GM23338 (cell line): Measurements from ENCODE around the gene CLDN1. TPM values are rescaled to one million over a fixed set of nuclear protein-coding genes. Genes with fewer than 3 reads are reported as not detected.

Experiments used
- ATAC-seq: fragments of 200-7000 bp; cut with Tn5 transposase; 3 replicates; pipeline ENCODE4 v1.9.1; 2020
- DNase-seq: peaks from one replicate; pipeline ENCODE4 v3.0.0-alpha.2; 2015; ENCODE audit warnings: low spot score
- H2AFZ ChIP-seq: fragments of 200-600 bp; sonication (generic); 2 replicates; pipeline ENCODE4 v1.8.0; 2016; ENCODE audit warnings: antibody characterized with exemption, mild to moderate bottlenecking, moderate library complexity
- H3F3A ChIP-seq: fragments of 200-600 bp; sonication (generic); replicated peaks from 2 replicates; pipeline ENCODE4 v1.8.0; 2017; ENCODE audit warnings: antibody characterized with exemption, mixed run types, low read depth
- H3K27ac ChIP-seq: fragments of 200-600 bp; sonication (generic); 2 replicates; pipeline ENCODE4 v1.6.1; 2016; ENCODE audit warnings: low read depth
- H3K27me3 ChIP-seq: fragments of 200-600 bp; sonication (generic); 2 replicates; pipeline ENCODE4 v1.8.0; 2016; ENCODE audit warnings: mild to moderate bottlenecking, mixed run types, moderate library complexity; ENCODE audit not compliant: insufficient read depth
- H3K36me3 ChIP-seq: fragments of 200-600 bp; sonication (generic); 2 replicates; pipeline ENCODE4 v1.8.0; 2016; ENCODE audit warnings: mild to moderate bottlenecking; ENCODE audit not compliant: insufficient read depth
- H3K4me1 ChIP-seq: fragments of 200-600 bp; sonication (generic); 2 replicates; pipeline ENCODE4 v1.8.0; 2016; ENCODE audit warnings: mild to moderate bottlenecking, moderate library complexity; ENCODE audit not compliant: insufficient read depth
- H3K4me2 ChIP-seq: fragments of 200-600 bp; sonication (generic); 2 replicates; pipeline ENCODE4 v1.7.1; 2017; ENCODE audit warnings: mixed run types
- H3K4me3 ChIP-seq: fragments of 200-600 bp; sonication (generic); 2 replicates; pipeline ENCODE4 v1.6.1; 2016; ENCODE audit warnings: mixed run types
- H3K79me2 ChIP-seq: fragments of 200-600 bp; sonication (generic); replicated peaks from 2 replicates; pipeline ENCODE4 v1.8.0; 2017; ENCODE audit warnings: mild to moderate bottlenecking; ENCODE audit not compliant: insufficient read depth
- H3K9me2 ChIP-seq: fragments of 200-600 bp; sonication (generic); 2 replicates; pipeline ENCODE4 v1.8.0; 2017; ENCODE audit not compliant: insufficient read depth
- H4K20me1 ChIP-seq: fragments of 200-600 bp; sonication (generic); replicated peaks from 2 replicates; pipeline ENCODE4 v1.8.0; 2017; ENCODE audit warnings: mild to moderate bottlenecking; ENCODE audit not compliant: insufficient read depth
- H3K27ac Mint-ChIP-seq: 2 replicates; pipeline ENCODE4 v1.8.0; 2020; ENCODE audit warnings: inconsistent platforms, mild to moderate bottlenecking, moderate library complexity, mixed read lengths
- H3K27me3 Mint-ChIP-seq: 3 replicates; pipeline ENCODE4 v1.8.0; 2022; ENCODE audit warnings: low read depth, mild to moderate bottlenecking, moderate library complexity, mixed read lengths, inconsistent platforms; ENCODE audit not compliant: insufficient read depth, poor library complexity
- H3K36me3 Mint-ChIP-seq: 3 replicates; pipeline ENCODE4 v1.8.0; 2021; ENCODE audit warnings: low read depth, mild to moderate bottlenecking, inconsistent platforms, moderate library complexity, mixed read lengths
- H3K4me1 Mint-ChIP-seq: 3 replicates; pipeline ENCODE4 v1.8.0; 2020; ENCODE audit warnings: mild to moderate bottlenecking, inconsistent platforms, mixed read lengths
- H3K4me3 Mint-ChIP-seq: 3 replicates; pipeline ENCODE4 v1.8.0; 2021; ENCODE audit warnings: moderate library complexity, mild to moderate bottlenecking, inconsistent platforms, mixed read lengths
- H3K9me3 Mint-ChIP-seq: 3 replicates; pipeline ENCODE4 v1.8.0; 2020; ENCODE audit warnings: moderate library complexity, mild to moderate bottlenecking, inconsistent platforms, mixed read lengths
- CREB1 ChIP-seq: fragments of 250-450 bp; sonication (Bioruptor Pico); IDR thresholded peaks from 2 replicates; pipeline ENCODE4 v1.5.0; 2020; ENCODE audit warnings: low read depth, mild to moderate bottlenecking, moderate library complexity
- EZH2 ChIP-seq: fragments of 200-600 bp; sonication (generic); IDR thresholded peaks from one replicate; pipeline ENCODE4 v1.8.0; 2017; ENCODE audit warnings: antibody characterized with exemption, mild to moderate bottlenecking, low read depth; ENCODE audit not compliant: unreplicated experiment
- EZH2phosphoT487 ChIP-seq: fragments of 200-600 bp; sonication (generic); IDR thresholded peaks from one replicate; pipeline ENCODE4 v1.8.1; 2018; ENCODE audit warnings: antibody characterized with exemption; ENCODE audit not compliant: unreplicated experiment
- JUNB ChIP-seq: IDR thresholded peaks from one replicate; pipeline ENCODE4 v1.6.1; 2016; ENCODE audit warnings: antibody characterized with exemption; ENCODE audit not compliant: unreplicated experiment
- NANOG ChIP-seq: IDR thresholded peaks from 2 replicates; pipeline ENCODE4 v1.6.1; 2016; ENCODE audit warnings: antibody characterized with exemption, borderline replicate concordance
- POLR2AphosphoS5 ChIP-seq: IDR thresholded peaks from 2 replicates; pipeline ENCODE4 v1.6.1; 2016; ENCODE audit warnings: antibody characterized with exemption, low read depth
- REST ChIP-seq: IDR thresholded peaks from one replicate; pipeline ENCODE4 v1.6.1; 2018; ENCODE audit warnings: antibody characterized with exemption; ENCODE audit not compliant: unreplicated experiment
- ZNF331 ChIP-seq: fragments of 250-450 bp; sonication (Bioruptor Pico); IDR thresholded peaks from 2 replicates; pipeline ENCODE4 v1.5.0; 2020; ENCODE audit warnings: low read depth, mild to moderate bottlenecking, moderate library complexity
- ZNF462 ChIP-seq: fragments of 250-450 bp; sonication (Bioruptor Pico); IDR thresholded peaks from 2 replicates; pipeline ENCODE4 v1.5.0; 2020; ENCODE audit warnings: mild to moderate bottlenecking, moderate library complexity
- polyA plus RNA-seq: library from polyadenylated mRNA; unstranded; fragments of >200 nt; fragmentation: Nextera tagmentation; extraction: Ambion mirVana; gene quantifications from 2 replicates; pipeline ENCODE4 v1.2.1, GENCODE V29; 2016
- total RNA-seq: library from RNA; depleted of rRNA; stranded (reverse); fragments of >200 nt; shearing (Covaris generic); gene quantifications from 2 replicates; pipeline ENCODE4 v1.2.3, GENCODE V29; 2014
- TF ChIP-seq, protein P1 (sequence below), 2 experiments: fragments of 200-600 bp in 1 of 2; sonication (generic) in 1 of 2; conservative IDR thresholded peaks; 2 replicates each; pipeline versions ENCODE4 v1.5.1 to v1.6.1; 2016 to 2017; ENCODE audit warnings: antibody characterized with exemption in 2 of 2, low read depth in 2 of 2, mild to moderate bottlenecking in 2 of 2, moderate library complexity in 1 of 2

The CLDN1 gene
- total and polyA plus RNA-seq, 2 experiments from 2014 or later, result 2.5 to 4.6 TPM

- no peak for DNase-seq
- H3K4me1 ChIP-seq, result no peaks in the 10 kb centered on the region
- H3K79me2 ChIP-seq, result no peaks in the 10 kb centered on the region
- no peaks in the 10 kb centered on the region for H3K36me3 ChIP-seq
- H3K27ac Mint-ChIP-seq, result no peak overlapping the region
- H3K27me3 ChIP-seq, result no peaks in the 10 kb centered on the region
- no peaks in the 10 kb centered on the region for H3F3A ChIP-seq
- H3K9me2 ChIP-seq, result no peaks in the 10 kb centered on the region
- H3K27ac ChIP-seq, result no peak overlapping the region
- no peak for ATAC-seq
- no peaks in the 10 kb centered on the region for H3K4me1 Mint-ChIP-seq
- H3K4me3 Mint-ChIP-seq, result no peak overlapping the region
- H4K20me1 ChIP-seq, result no peaks in the 10 kb centered on the region
- H3K27me3 Mint-ChIP-seq, result no peaks in the 10 kb centered on the region
- H3K4me2 ChIP-seq, result no peak overlapping the region
- TF ChIP-seq REST, result no peak
- no peak for TF ChIP-seq CREB1
- no peak for TF ChIP-seq POLR2AphosphoS5
- TF ChIP-seq, protein P1, sequence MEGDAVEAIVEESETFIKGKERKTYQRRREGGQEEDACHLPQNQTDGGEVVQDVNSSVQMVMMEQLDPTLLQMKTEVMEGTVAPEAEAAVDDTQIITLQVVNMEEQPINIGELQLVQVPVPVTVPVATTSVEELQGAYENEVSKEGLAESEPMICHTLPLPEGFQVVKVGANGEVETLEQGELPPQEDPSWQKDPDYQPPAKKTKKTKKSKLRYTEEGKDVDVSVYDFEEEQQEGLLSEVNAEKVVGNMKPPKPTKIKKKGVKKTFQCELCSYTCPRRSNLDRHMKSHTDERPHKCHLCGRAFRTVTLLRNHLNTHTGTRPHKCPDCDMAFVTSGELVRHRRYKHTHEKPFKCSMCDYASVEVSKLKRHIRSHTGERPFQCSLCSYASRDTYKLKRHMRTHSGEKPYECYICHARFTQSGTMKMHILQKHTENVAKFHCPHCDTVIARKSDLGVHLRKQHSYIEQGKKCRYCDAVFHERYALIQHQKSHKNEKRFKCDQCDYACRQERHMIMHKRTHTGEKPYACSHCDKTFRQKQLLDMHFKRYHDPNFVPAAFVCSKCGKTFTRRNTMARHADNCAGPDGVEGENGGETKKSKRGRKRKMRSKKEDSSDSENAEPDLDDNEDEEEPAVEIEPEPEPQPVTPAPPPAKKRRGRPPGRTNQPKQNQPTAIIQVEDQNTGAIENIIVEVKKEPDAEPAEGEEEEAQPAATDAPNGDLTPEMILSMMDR (conservative IDR thresholded peaks at IDR 0.05; ENCODE audit: low read depth in 2 of 2), result no peak
- no peak for TF ChIP-seq NANOG
- no peaks in the 10 kb centered on the region for H3K36me3 Mint-ChIP-seq
- H2AFZ ChIP-seq, result no peak overlapping the region
- H3K4me3 ChIP-seq, result no peak overlapping the region
- no peaks in the 10 kb centered on the region for H3K9me3 Mint-ChIP-seq
Observed at GRCh38 chr3:190306513-190307163, 15.6 kb downstream of the CLDN1 start.

DNA sequence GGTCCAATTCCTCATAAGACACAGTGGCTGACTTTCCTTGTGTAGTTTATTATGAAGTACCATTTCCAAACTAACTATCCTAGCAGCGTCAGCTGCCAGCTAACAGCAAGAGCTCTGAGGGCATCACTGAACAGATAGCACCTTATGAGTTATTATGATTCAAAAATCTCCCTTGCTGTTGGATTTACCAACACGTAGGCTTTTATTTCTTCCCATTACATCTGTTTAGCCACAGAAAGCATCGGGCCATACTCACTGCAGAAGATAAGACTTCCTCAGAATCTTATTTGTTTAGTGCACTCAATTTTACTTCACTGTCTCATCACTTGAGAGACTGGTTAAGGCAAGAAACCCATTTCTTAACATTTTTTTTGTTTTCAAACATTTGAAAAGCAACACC is 16.2 kb downstream of the CLDN1 start:
- Mint-ChIP-seq H3K4me3 (no peak overlapping the region), H3K27me3 (no peaks in the 10 kb centered on the region), H3K9me3 (no peaks in the 10 kb centered on the region), H3K27ac (no peak overlapping the region), H3K4me1 (no peaks in the 10 kb centered on the region), H3K36me3 (no peaks in the 10 kb centered on the region)
- H3K4me3 ChIP-seq, result no peak overlapping the region
- H3F3A ChIP-seq, result no peaks in the 10 kb centered on the region
- no peaks in the 10 kb centered on the region for H4K20me1 ChIP-seq
- ATAC-seq (no peak), DNase-seq (no peak)
- H3K79me2 ChIP-seq, result no peaks in the 10 kb centered on the region
- no peak overlapping the region for H2AFZ ChIP-seq
- H3K27ac ChIP-seq, result no peak overlapping the region
- H3K9me2 ChIP-seq, result no peaks in the 10 kb centered on the region
- H3K36me3 ChIP-seq, result no peaks in the 10 kb centered on the region
- H3K4me2 ChIP-seq, result no peak overlapping the region
- H3K27me3 ChIP-seq, result no peaks in the 10 kb centered on the region
- no peaks in the 10 kb centered on the region for H3K4me1 ChIP-seq
- TF ChIP-seq JUNB (no peak), CREB1 (no peak), EZH2phosphoT487 (no peak), EZH2 (no peak), ZNF462 (CRISPR knock-in tag) (no peak), POLR2AphosphoS5 (no peak), NANOG (no peak), ZNF331 (CRISPR knock-in tag) (no peak)
